HG03159 (cell line): ENCODE results near the gene ARHGEF38.

ENCODE experiments used
- ATAC-seq: cut with Tn5 transposase; IDR thresholded peaks from one replicate; pipeline ENCODE4 v1.9.1; 2021; ENCODE audit warnings: mild to moderate bottlenecking, moderate library complexity; ENCODE audit not compliant: unreplicated experiment

ARHGEF38 gene

GRCh38 chr4:105556206-105556605 lies 3.8 kb downstream of the ARHGEF38 start:
- no peak for ATAC-seq

GRCh38 chr4:105558277-105558676 lies 5.9 kb downstream of the ARHGEF38 start:
- ATAC-seq = no peak

- no peak for ATAC-seq
These were observed 8.0 kb downstream of the ARHGEF38 start for GRCh38 chr4:105560421-105560848.

DNA sequence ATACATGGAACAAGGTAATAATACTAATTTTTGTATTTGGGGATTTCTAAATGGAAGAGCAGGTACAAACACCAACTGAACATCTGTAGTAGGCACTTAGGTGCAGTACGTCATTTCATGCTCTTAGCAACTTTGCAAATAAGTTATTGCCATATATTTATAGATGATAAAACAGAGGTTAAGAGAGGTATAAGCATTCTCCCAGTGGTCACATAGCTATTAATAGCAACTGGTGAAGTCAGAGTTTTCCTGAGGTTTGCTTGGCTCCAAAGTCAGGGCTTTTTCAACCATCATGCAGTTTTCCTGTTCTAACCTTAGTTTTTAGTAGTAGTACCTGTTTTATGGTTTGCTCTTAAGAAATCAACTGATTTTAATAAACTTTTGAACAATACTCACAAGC lies 10.9 kb downstream of the ARHGEF38 start:
- ATAC-seq = no peak

DNA sequence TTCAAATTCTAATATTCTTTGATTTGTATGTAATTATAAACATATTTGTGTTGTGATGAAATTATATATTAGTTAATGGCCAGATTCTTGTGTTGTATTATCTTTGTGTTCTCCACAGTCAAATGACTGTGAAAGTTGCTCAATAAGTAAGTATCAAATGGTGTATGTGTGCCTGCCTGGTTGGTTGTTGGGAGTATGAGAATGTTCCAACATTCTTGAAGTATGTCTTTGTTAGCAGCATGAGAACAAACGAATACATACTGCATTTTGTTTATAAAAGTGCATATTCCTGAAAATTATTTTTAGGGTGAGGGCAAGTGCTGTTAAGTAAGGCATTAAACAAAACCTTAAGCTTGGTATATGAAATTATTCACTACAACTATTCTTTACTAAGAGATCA lies 16.2 kb downstream of the ARHGEF38 start:
- no peak for ATAC-seq

- no peak for ATAC-seq
These were observed 16.8 kb downstream of the ARHGEF38 start for GRCh38 chr4:105569057-105569865.

DNA sequence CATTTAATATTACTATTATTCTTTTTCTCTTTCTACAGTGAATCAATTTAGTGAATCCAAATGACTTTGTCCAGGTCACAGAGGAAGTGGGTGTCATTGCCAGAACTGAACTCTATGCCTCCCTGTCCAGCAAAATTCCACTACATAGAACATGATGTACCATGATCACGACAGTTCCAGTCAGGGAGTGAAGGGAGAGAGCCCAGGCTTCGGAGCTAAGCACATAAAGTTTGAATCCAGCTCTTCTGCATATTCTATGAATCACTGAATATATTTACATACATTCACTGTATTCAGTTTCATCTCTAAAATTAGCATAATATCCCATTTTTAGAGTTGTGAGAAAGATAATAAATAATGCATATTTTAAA lies 17.4 kb downstream of the ARHGEF38 start:
- ATAC-seq = no peak

DNA sequence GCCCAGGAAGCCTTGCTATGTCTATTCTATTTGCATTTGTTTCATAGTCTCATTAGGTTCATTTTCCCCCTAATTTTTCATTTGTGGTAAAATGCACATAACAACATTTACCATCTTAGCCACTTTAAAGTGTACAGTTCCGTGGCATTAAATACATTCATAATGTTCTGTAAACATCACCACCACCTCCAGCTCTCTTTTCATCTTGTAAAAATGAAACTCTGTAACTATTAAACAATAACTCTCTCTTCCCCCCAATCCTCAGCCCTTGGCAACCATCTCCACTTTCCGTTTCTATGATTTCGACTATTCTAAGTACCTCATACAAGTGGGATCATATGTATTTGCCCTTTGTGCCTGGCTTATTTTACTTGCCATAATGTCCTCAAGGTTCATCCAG lies 19.9 kb downstream of the ARHGEF38 start:
- no peak for ATAC-seq

- peak; percentile 52 for ATAC-seq
These were observed 34.4 kb downstream of the ARHGEF38 start for GRCh38 chr4:105586638-105587328.

GRCh38 chr4:105587841-105588240 lies 35.4 kb downstream of the ARHGEF38 start:
- no peak for ATAC-seq

- ATAC-seq = no peak
These were observed 35.8 kb downstream of the ARHGEF38 start for GRCh38 chr4:105588252-105588651.

DNA sequence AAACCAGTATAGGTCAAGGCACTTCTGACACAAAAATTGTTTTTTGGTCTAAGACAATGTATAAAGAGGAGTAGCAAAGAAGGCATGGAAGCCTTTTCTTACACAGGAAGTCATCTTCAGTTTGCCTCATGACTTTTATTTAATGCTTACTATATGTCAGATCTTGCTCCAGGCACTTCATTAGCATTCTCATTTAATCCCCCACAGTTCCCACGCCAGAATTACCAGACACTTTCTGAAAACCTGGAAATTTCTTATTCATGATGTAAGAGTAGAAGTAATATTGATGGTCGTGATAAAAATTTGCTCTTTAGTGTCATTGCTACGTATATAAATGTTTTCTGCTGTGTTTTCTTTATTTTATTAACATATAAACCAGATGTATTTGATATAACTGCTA lies 39.2 kb downstream of the ARHGEF38 start:
- no peak for ATAC-seq

GRCh38 chr4:105594099-105595010 lies 41.9 kb downstream of the ARHGEF38 start:
- peak; percentile 96 for ATAC-seq

GRCh38 chr4:105596684-105597083 lies 44.3 kb downstream of the ARHGEF38 start:
- ATAC-seq = no peak

DNA sequence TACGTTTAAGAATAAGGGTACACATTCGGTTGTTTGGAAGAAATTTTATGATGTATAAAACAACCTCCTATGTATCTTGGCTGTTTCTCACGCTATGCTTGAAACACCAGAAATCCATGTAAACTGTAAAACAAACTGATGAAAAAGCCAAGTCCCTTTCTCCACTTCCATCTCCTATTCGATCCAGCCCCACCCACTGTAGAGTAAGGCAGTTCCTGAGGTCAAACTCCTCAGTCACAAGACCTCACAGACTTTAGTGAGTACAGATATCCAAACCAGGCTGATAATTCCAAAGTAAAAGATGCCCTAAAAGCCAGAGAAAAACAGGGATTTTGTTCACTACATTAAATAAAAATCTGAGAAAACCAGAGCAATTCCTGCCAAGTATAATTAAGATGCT lies 45.6 kb downstream of the ARHGEF38 start:
- no peak for ATAC-seq

- no peak for ATAC-seq
These were observed 46.4 kb downstream of the ARHGEF38 start for GRCh38 chr4:105598787-105599186.

GRCh38 chr4:105599482-105599881 lies 47.1 kb downstream of the ARHGEF38 start:
- no peak for ATAC-seq

DNA sequence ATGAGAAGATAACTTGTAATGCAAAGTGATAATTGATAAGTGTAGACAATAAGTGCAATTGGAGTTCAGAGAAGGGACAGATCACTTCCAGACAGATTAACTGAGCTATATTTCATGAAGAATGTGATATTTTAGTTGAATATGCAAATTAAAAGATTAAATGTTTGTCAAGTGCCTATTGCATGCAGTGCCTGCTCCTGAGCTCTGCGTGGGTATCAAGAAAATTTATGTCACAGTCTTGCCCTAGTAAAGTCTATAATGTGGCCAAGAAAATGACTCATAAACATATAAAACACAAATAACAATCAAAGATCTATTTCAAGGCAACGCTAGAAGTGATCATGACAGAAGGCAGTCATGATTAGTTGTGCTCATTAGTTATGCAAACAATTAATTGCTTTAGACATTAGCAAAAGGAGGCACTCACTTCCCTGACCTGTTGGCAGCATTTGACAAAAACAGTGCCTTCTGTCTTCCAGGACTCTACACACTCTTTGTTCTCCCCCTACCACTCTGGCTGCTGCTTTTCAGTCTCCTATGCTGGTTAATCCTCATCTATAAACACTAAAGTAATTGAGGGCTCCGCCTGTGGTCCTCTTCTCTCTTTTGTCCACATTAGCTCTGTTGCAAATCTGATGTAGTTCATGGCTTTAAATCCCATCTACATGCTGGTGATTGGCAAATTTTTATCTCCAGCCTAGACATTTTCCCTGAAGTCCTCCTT lies 47.7 kb downstream of the ARHGEF38 start:
- no peak for ATAC-seq

DNA sequence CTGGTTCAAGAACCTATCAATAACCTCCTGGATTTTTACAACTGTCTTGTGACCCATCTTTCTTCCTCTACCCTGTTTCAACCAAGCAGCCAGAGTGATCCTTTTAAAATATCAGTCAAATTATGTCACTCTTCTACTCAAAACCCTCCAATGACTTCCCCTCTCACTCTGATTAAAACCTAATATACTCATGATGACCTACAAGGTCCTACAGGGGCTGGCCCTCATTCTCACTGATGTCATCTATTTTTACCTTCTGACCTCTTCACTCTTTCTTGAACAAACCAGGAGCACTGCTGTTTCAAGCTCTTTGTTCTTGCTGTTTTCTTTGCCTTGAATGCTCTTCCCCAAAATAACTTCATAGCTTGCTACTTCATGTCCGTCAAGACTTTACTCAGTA lies 48.5 kb downstream of the ARHGEF38 start:
- no peak for ATAC-seq

DNA sequence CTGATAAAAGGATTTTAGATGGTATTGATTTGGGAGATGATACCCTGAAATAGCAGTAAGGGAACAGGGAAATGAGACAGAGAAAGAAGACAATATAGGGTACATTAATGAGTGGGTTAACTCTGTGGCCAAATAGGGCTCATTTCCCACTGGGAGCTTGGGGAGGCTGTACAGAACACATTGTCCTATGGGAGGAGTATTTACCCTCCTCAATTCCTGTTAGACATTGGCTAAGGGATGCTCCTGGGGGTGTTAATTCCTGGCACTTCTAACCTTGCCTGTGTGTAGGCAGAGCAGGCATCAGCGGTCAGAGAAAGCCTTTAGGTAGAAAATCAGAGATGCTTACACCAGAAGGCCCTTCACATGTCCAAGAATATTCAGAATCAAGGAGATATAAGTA lies 49.0 kb downstream of the ARHGEF38 start:
- ATAC-seq = no peak

- ATAC-seq = no peak
These were observed 50.7 kb downstream of the ARHGEF38 start for GRCh38 chr4:105603158-105603557.
